Memory B cell (primary cell): ENCODE results near the gene TRIM66.

Experiments
- ATAC-seq: fragments of 150-1000 bp; cut with Tn5 transposase; 2 replicates; pipeline ENCODE4 v1.10.0; 2021; ENCODE audit warnings: low read depth, mild to moderate bottlenecking, moderate library complexity
- DNase-seq, 2 donors: peaks; one replicate each; pipeline ENCODE4 v3.0.0; 2022; ENCODE audit warnings: low spot score in 2 of 2
- H3K27ac Mint-ChIP-seq: one replicate; pipeline ENCODE4 v1.8.0; 2022; ENCODE audit warnings: mild to moderate bottlenecking, moderate library complexity, mixed read lengths
- H3K27me3 Mint-ChIP-seq: one replicate; pipeline ENCODE4 v1.8.0; 2022; ENCODE audit warnings: mixed read lengths
- H3K36me3 Mint-ChIP-seq: one replicate; pipeline ENCODE4 v1.8.0; 2022; ENCODE audit warnings: mild to moderate bottlenecking, mixed read lengths
- H3K4me1 Mint-ChIP-seq: one replicate; pipeline ENCODE4 v1.8.0; 2022; ENCODE audit warnings: mixed read lengths
- H3K4me3 Mint-ChIP-seq: one replicate; pipeline ENCODE4 v1.8.0; 2022; ENCODE audit warnings: mild to moderate bottlenecking, moderate library complexity, mixed read lengths
- H3K9me3 Mint-ChIP-seq: one replicate; pipeline ENCODE4 v1.8.0; 2022; ENCODE audit warnings: mixed read lengths

TRIM66 gene

GRCh38 chr11:8641332-8641731 is 41.1 kb downstream of the TRIM66 start:
- H3K4me3 Mint-ChIP-seq = no peak overlapping the region
- ATAC-seq (no peak), DNase-seq (no peak)
- H3K27me3 Mint-ChIP-seq = no peaks in the 10 kb centered on the region
- H3K4me1 Mint-ChIP-seq = no peaks in the 10 kb centered on the region
- H3K27ac Mint-ChIP-seq = no peak overlapping the region
- peaks cover 6% of the 10 kb centered on the region for H3K9me3 Mint-ChIP-seq
- peaks cover 34% of the 10 kb centered on the region for H3K36me3 Mint-ChIP-seq

GRCh38 chr11:8640267-8640906 is 42.1 kb downstream of the TRIM66 start:
- ATAC-seq = no peak
- H3K27ac Mint-ChIP-seq = no peak overlapping the region
- H3K27me3 Mint-ChIP-seq = no peaks in the 10 kb centered on the region
- DNase-seq = no peak
- H3K4me1 Mint-ChIP-seq = no peaks in the 10 kb centered on the region
- H3K4me3 Mint-ChIP-seq = no peak overlapping the region
- peaks cover 40% of the 10 kb centered on the region for H3K36me3 Mint-ChIP-seq
- H3K9me3 Mint-ChIP-seq = peaks cover 6% of the 10 kb centered on the region

GRCh38 chr11:8639655-8640054 is 42.8 kb downstream of the TRIM66 start:
- ATAC-seq (no peak), DNase-seq (no peak)
- Mint-ChIP-seq H3K4me3 (no peak overlapping the region), H3K36me3 (peaks cover 40% of the 10 kb centered on the region), H3K27ac (no peak overlapping the region), H3K4me1 (no peaks in the 10 kb centered on the region), H3K27me3 (no peaks in the 10 kb centered on the region), H3K9me3 (peaks cover 6% of the 10 kb centered on the region)

GRCh38 chr11:8638300-8638699 is 44.2 kb downstream of the TRIM66 start:
- H3K27me3 Mint-ChIP-seq = no peaks in the 10 kb centered on the region
- H3K4me1 Mint-ChIP-seq = no peaks in the 10 kb centered on the region
- H3K36me3 Mint-ChIP-seq = peaks cover 42% of the 10 kb centered on the region
- DNase-seq (no peak), ATAC-seq (no peak)
- H3K27ac Mint-ChIP-seq = no peak overlapping the region
- H3K9me3 Mint-ChIP-seq = peaks cover 6% of the 10 kb centered on the region
- no peak overlapping the region for H3K4me3 Mint-ChIP-seq

- no peak for DNase-seq
- no peak overlapping the region for H3K4me3 Mint-ChIP-seq
- H3K36me3 Mint-ChIP-seq = peaks cover 38% of the 10 kb centered on the region
- no peak overlapping the region for H3K27ac Mint-ChIP-seq
- no peaks in the 10 kb centered on the region for H3K27me3 Mint-ChIP-seq
- H3K9me3 Mint-ChIP-seq = peaks cover 6% of the 10 kb centered on the region
- no peaks in the 10 kb centered on the region for H3K4me1 Mint-ChIP-seq
- ATAC-seq = no peak
Measured at GRCh38 chr11:8636127-8636526, 46.3 kb downstream of the TRIM66 start.

- Mint-ChIP-seq H3K27me3 (no peaks in the 10 kb centered on the region), H3K27ac (no peak overlapping the region), H3K9me3 (peaks cover 6% of the 10 kb centered on the region), H3K4me1 (no peaks in the 10 kb centered on the region), H3K36me3 (peaks cover 44% of the 10 kb centered on the region), H3K4me3 (no peak overlapping the region)
- ATAC-seq = no peak
- DNase-seq = no peak
Measured at GRCh38 chr11:8634498-8634897, 48.0 kb downstream of the TRIM66 start.

GRCh38 chr11:8631395-8632118 is 50.9 kb downstream of the TRIM66 start:
- peaks cover 28% of the 10 kb centered on the region for H3K36me3 Mint-ChIP-seq
- no peak for ATAC-seq
- H3K27me3 Mint-ChIP-seq = no peaks in the 10 kb centered on the region
- H3K27ac Mint-ChIP-seq = no peak overlapping the region
- H3K4me3 Mint-ChIP-seq = no peak overlapping the region
- no peak for DNase-seq
- peaks cover 1% of the 10 kb centered on the region for H3K9me3 Mint-ChIP-seq
- H3K4me1 Mint-ChIP-seq = no peaks in the 10 kb centered on the region

GRCh38 chr11:8624698-8625097 is 57.8 kb downstream of the TRIM66 start:
- Mint-ChIP-seq H3K4me3 (no peak overlapping the region), H3K4me1 (no peaks in the 10 kb centered on the region), H3K9me3 (no peaks in the 10 kb centered on the region), H3K36me3 (peaks cover 20% of the 10 kb centered on the region), H3K27ac (no peak overlapping the region), H3K27me3 (no peaks in the 10 kb centered on the region)
- DNase-seq = no peak
- no peak for ATAC-seq

GRCh38 chr11:8621147-8621546 is 61.3 kb downstream of the TRIM66 start:
- no peak for ATAC-seq
- H3K9me3 Mint-ChIP-seq = no peaks in the 10 kb centered on the region
- no peak overlapping the region for H3K4me3 Mint-ChIP-seq
- H3K36me3 Mint-ChIP-seq = peaks cover 20% of the 10 kb centered on the region
- no peaks in the 10 kb centered on the region for H3K27me3 Mint-ChIP-seq
- no peaks in the 10 kb centered on the region for H3K4me1 Mint-ChIP-seq
- H3K27ac Mint-ChIP-seq = no peak overlapping the region
- no peak for DNase-seq

- no peaks in the 10 kb centered on the region for H3K27me3 Mint-ChIP-seq
- DNase-seq (no peak), ATAC-seq (no peak)
- H3K4me3 Mint-ChIP-seq = no peak overlapping the region
- H3K9me3 Mint-ChIP-seq = no peaks in the 10 kb centered on the region
- no peak overlapping the region for H3K27ac Mint-ChIP-seq
- H3K36me3 Mint-ChIP-seq = peaks cover 24% of the 10 kb centered on the region
- H3K4me1 Mint-ChIP-seq = no peaks in the 10 kb centered on the region
Measured at GRCh38 chr11:8617063-8617462, 65.4 kb downstream of the TRIM66 start.

- Mint-ChIP-seq H3K27me3 (no peaks in the 10 kb centered on the region), H3K27ac (no peak overlapping the region), H3K9me3 (no peaks in the 10 kb centered on the region), H3K4me1 (no peaks in the 10 kb centered on the region), H3K36me3 (peaks cover 22% of the 10 kb centered on the region), H3K4me3 (no peak overlapping the region)
- DNase-seq (no peak), ATAC-seq (no peak)
Measured at GRCh38 chr11:8615291-8616032, 67.0 kb downstream of the TRIM66 start.

GRCh38 chr11:8614497-8614896 is 68.0 kb downstream of the TRIM66 start:
- ATAC-seq = no peak
- Mint-ChIP-seq H3K4me1 (no peaks in the 10 kb centered on the region), H3K27ac (no peak overlapping the region), H3K36me3 (peaks cover 23% of the 10 kb centered on the region), H3K9me3 (no peaks in the 10 kb centered on the region), H3K27me3 (no peaks in the 10 kb centered on the region), H3K4me3 (no peak overlapping the region)
- DNase-seq = no peak

- DNase-seq (no peak), ATAC-seq (no peak)
- H3K9me3 Mint-ChIP-seq = no peaks in the 10 kb centered on the region
- H3K4me3 Mint-ChIP-seq = no peak overlapping the region
- no peaks in the 10 kb centered on the region for H3K27me3 Mint-ChIP-seq
- H3K27ac Mint-ChIP-seq = no peak overlapping the region
- H3K4me1 Mint-ChIP-seq = no peaks in the 10 kb centered on the region
- peaks cover 20% of the 10 kb centered on the region for H3K36me3 Mint-ChIP-seq
Measured at GRCh38 chr11:8613036-8613435, 69.4 kb downstream of the TRIM66 start.

- no peak for ATAC-seq
- H3K9me3 Mint-ChIP-seq = no peaks in the 10 kb centered on the region
- H3K4me3 Mint-ChIP-seq = no peak overlapping the region
- no peaks in the 10 kb centered on the region for H3K4me1 Mint-ChIP-seq
- H3K27me3 Mint-ChIP-seq = no peaks in the 10 kb centered on the region
- no peak for DNase-seq
- no peak overlapping the region for H3K27ac Mint-ChIP-seq
- H3K36me3 Mint-ChIP-seq = peaks cover 19% of the 10 kb centered on the region
Measured at GRCh38 chr11:8612522-8612921, 69.9 kb downstream of the TRIM66 start.
